Measurements from ENCODE around the gene C17orf67.

GRCh38 chr17:56835264-56835585 is 1.5 kb upstream of the C17orf67 start:
- TF ChIP-seq CTCF (IDR thresholded peaks at IDR 0.05; ENCODE audit: poor library complexity) (no peak), EZH2 (IDR thresholded peaks at IDR 0.05; ENCODE audit: borderline replicate concordance) (no peak)
